ENCODE results near the gene CREBRF.
"Not testable (repeated sequence)": the region's sequence is repeated elsewhere in the genome, so short reads cannot be mapped to it uniquely, and the experiment has no call there.

Gene CREBRF

GRCh38 chr5:173062141-173062540 is 6.0 kb downstream of the CREBRF start:
- peaks cover 7% of the 10 kb centered on the region for H3K4me1 ChIP-seq (ENCODE audit: control insufficient read depth, insufficient read depth, low read length)
- H3K9ac ChIP-seq (ENCODE audit: low read length), result no peak overlapping the region
- H3K27ac ChIP-seq (ENCODE audit: low read depth, low read length), result no peak overlapping the region
- no peaks in the 10 kb centered on the region for H3K27me3 ChIP-seq (ENCODE audit: control insufficient read depth, insufficient read depth, low read length)
- no peaks in the 10 kb centered on the region for H3K36me3 ChIP-seq (ENCODE audit: control insufficient read depth, insufficient read depth, low read length)
- no peak overlapping the region for H3K4me3 ChIP-seq (ENCODE audit: low read length)

DNA sequence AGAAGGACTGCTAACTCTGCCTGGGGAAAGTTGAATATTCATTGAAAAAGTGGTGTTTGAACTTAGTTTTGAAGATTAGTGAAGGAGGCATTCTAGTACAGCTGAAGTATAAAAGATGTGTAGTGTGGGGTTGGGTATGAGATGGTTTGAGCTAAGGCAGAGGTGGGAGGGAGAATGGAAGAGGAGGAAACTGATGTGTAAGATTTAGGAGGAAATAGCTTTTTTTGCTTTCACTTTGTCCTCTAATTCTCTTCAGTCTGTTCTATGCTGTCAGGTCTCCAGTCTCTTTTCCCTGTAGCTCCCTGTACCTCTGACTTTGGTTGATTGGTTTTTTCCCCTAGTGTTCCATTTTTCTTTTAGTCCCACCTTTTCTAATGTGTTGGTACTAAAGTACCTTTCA is 9.0 kb downstream of the CREBRF start:
- no peak overlapping the region for H3K4me3 ChIP-seq (ENCODE audit: low read length)
- H3K4me1 ChIP-seq (ENCODE audit: control insufficient read depth, insufficient read depth, low read length), result no peaks in the 10 kb centered on the region
- H3K27ac ChIP-seq (ENCODE audit: low read depth, low read length), result no peak overlapping the region
- no peak overlapping the region for H3K9ac ChIP-seq (ENCODE audit: low read length)
- no peaks in the 10 kb centered on the region for H3K36me3 ChIP-seq (ENCODE audit: control insufficient read depth, insufficient read depth, low read length)
- H3K27me3 ChIP-seq (ENCODE audit: control insufficient read depth, insufficient read depth, low read length), result no peaks in the 10 kb centered on the region

GRCh38 chr5:173069671-173070070 is 13.5 kb downstream of the CREBRF start:
- Histone ChIP-seq H3K36me3 (ENCODE audit: control insufficient read depth, insufficient read depth, low read length) (no peaks in the 10 kb centered on the region), H3K4me1 (ENCODE audit: control insufficient read depth, insufficient read depth, low read length) (no peaks in the 10 kb centered on the region), H3K4me3 (ENCODE audit: low read length) (no peak overlapping the region), H3K9ac (ENCODE audit: low read length) (no peak overlapping the region), H3K27me3 (ENCODE audit: control insufficient read depth, insufficient read depth, low read length) (no peaks in the 10 kb centered on the region), H3K27ac (ENCODE audit: low read depth, low read length) (no peak overlapping the region)

- H3K4me1 ChIP-seq (ENCODE audit: control insufficient read depth, insufficient read depth, low read length), result no peaks in the 10 kb centered on the region
- no peaks in the 10 kb centered on the region for H3K36me3 ChIP-seq (ENCODE audit: control insufficient read depth, insufficient read depth, low read length)
- no peak overlapping the region for H3K9ac ChIP-seq (ENCODE audit: low read length)
- H3K27me3 ChIP-seq (ENCODE audit: control insufficient read depth, insufficient read depth, low read length), result no peaks in the 10 kb centered on the region
- H3K27ac ChIP-seq (ENCODE audit: low read depth, low read length), result no peak overlapping the region
- no peak overlapping the region for H3K4me3 ChIP-seq (ENCODE audit: low read length)
Observed at GRCh38 chr5:173075137-173075843, 19.1 kb downstream of the CREBRF start.

GRCh38 chr5:173075970-173076369 is 19.8 kb downstream of the CREBRF start:
- no peaks in the 10 kb centered on the region for H3K4me1 ChIP-seq (ENCODE audit: control insufficient read depth, insufficient read depth, low read length)

DNA sequence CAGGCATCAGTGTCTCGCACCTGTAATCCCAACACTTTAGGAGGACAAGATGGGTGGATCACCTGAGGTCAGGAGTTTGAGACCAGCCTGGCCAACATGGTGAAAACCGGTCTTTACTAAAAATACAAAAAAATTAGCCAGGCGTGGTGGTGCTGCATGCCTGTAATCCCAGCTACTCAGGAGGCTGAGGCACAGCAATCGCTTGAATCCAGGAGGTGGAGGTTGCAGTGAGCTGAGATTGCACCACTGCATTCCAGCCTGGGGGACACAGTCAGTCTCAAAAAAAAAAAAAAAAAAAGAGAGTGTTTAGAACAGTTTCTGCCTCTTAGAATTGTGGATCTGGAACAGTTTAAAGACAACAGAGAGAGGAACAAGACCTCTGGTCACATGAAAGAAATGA is 20.3 kb downstream of the CREBRF start:
- not testable (repeated sequence) for H3K4me1 ChIP-seq (ENCODE audit: control insufficient read depth, insufficient read depth, low read length); H3K36me3 ChIP-seq (ENCODE audit: control insufficient read depth, insufficient read depth, low read length); H3K27me3 ChIP-seq (ENCODE audit: control insufficient read depth, insufficient read depth, low read length); H3K27ac ChIP-seq (ENCODE audit: low read depth, low read length); H3K9ac ChIP-seq (ENCODE audit: low read length); H3K4me3 ChIP-seq (ENCODE audit: low read length)

More at GRCh38 chr5:173075970-173076369, 19.8 kb downstream of the CREBRF start:
- H3K27ac ChIP-seq (ENCODE audit: low read depth, low read length), result no peak overlapping the region
- no peaks in the 10 kb centered on the region for H3K27me3 ChIP-seq (ENCODE audit: control insufficient read depth, insufficient read depth, low read length)
- no peaks in the 10 kb centered on the region for H3K36me3 ChIP-seq (ENCODE audit: control insufficient read depth, insufficient read depth, low read length)
- H3K4me3 ChIP-seq (ENCODE audit: low read length), result no peak overlapping the region
- H3K9ac ChIP-seq (ENCODE audit: low read length), result no peak overlapping the region

- Histone ChIP-seq H3K27me3 (ENCODE audit: control insufficient read depth, insufficient read depth, low read length) (no peaks in the 10 kb centered on the region), H3K4me1 (ENCODE audit: control insufficient read depth, insufficient read depth, low read length) (no peaks in the 10 kb centered on the region), H3K9ac (ENCODE audit: low read length) (no peak overlapping the region), H3K27ac (ENCODE audit: low read depth, low read length) (no peak overlapping the region), H3K36me3 (ENCODE audit: control insufficient read depth, insufficient read depth, low read length) (no peaks in the 10 kb centered on the region), H3K4me3 (ENCODE audit: low read length) (no peak overlapping the region)
Observed at GRCh38 chr5:173078878-173079277, 22.7 kb downstream of the CREBRF start.

- peaks cover 6% of the 10 kb centered on the region for H3K36me3 ChIP-seq (ENCODE audit: control insufficient read depth, insufficient read depth, low read length)
- H3K27me3 ChIP-seq (ENCODE audit: control insufficient read depth, insufficient read depth, low read length), result no peaks in the 10 kb centered on the region
- H3K4me1 ChIP-seq (ENCODE audit: control insufficient read depth, insufficient read depth, low read length), result no peaks in the 10 kb centered on the region
- H3K4me3 ChIP-seq (ENCODE audit: low read length), result no peak overlapping the region
- no peak overlapping the region for H3K9ac ChIP-seq (ENCODE audit: low read length)
- H3K27ac ChIP-seq (ENCODE audit: low read depth, low read length), result no peak overlapping the region
Observed at GRCh38 chr5:173089581-173089980, 33.4 kb downstream of the CREBRF start.

GRCh38 chr5:173090639-173091038 is 34.5 kb downstream of the CREBRF start:
- no peaks in the 10 kb centered on the region for H3K27me3 ChIP-seq (ENCODE audit: control insufficient read depth, insufficient read depth, low read length)
- H3K4me3 ChIP-seq (ENCODE audit: low read length), result no peak overlapping the region
- peaks cover 6% of the 10 kb centered on the region for H3K36me3 ChIP-seq (ENCODE audit: control insufficient read depth, insufficient read depth, low read length)
- no peaks in the 10 kb centered on the region for H3K4me1 ChIP-seq (ENCODE audit: control insufficient read depth, insufficient read depth, low read length)
- H3K27ac ChIP-seq (ENCODE audit: low read depth, low read length), result no peak overlapping the region
- no peak overlapping the region for H3K9ac ChIP-seq (ENCODE audit: low read length)

- Histone ChIP-seq H3K4me3 (ENCODE audit: low read length) (no peak overlapping the region), H3K36me3 (ENCODE audit: control insufficient read depth, insufficient read depth, low read length) (peaks cover 6% of the 10 kb centered on the region), H3K27ac (ENCODE audit: low read depth, low read length) (no peak overlapping the region), H3K4me1 (ENCODE audit: control insufficient read depth, insufficient read depth, low read length) (no peaks in the 10 kb centered on the region), H3K9ac (ENCODE audit: low read length) (no peak overlapping the region), H3K27me3 (ENCODE audit: control insufficient read depth, insufficient read depth, low read length) (no peaks in the 10 kb centered on the region)
Observed at GRCh38 chr5:173091981-173092380, 35.8 kb downstream of the CREBRF start.

DNA sequence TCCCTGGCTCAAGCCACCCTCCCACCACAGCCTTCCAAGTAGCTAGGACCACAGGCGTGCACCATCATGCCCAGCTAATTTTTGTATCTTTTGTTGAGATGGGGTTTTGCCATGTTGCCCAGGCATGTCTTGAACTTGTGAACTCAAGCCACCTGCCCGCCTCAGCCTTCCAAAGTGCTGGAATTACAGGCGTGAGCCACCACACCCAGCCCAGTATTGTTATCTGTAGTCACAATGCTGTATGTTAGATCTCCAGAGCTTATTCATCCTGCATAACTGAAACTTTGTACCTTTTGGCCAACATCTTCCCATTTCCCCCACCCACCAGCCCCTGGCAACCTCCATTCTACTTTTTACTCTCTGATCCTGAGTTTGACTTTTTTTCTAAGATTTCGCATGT is 37.5 kb downstream of the CREBRF start:
- Histone ChIP-seq H3K4me3 (ENCODE audit: low read length) (no peak overlapping the region), H3K4me1 (ENCODE audit: control insufficient read depth, insufficient read depth, low read length) (no peaks in the 10 kb centered on the region), H3K27me3 (ENCODE audit: control insufficient read depth, insufficient read depth, low read length) (no peaks in the 10 kb centered on the region), H3K36me3 (ENCODE audit: control insufficient read depth, insufficient read depth, low read length) (peaks cover 6% of the 10 kb centered on the region), H3K27ac (ENCODE audit: low read depth, low read length) (no peak overlapping the region), H3K9ac (ENCODE audit: low read length) (no peak overlapping the region)

- Histone ChIP-seq H3K4me3 (ENCODE audit: low read length) (no peak overlapping the region), H3K4me1 (ENCODE audit: control insufficient read depth, insufficient read depth, low read length) (no peaks in the 10 kb centered on the region), H3K27ac (ENCODE audit: low read depth, low read length) (no peak overlapping the region), H3K36me3 (ENCODE audit: control insufficient read depth, insufficient read depth, low read length) (peaks cover 6% of the 10 kb centered on the region), H3K27me3 (ENCODE audit: control insufficient read depth, insufficient read depth, low read length) (no peaks in the 10 kb centered on the region), H3K9ac (ENCODE audit: low read length) (no peak overlapping the region)
Observed at GRCh38 chr5:173094012-173094661, 38.0 kb downstream of the CREBRF start.

- Histone ChIP-seq H3K36me3 (ENCODE audit: control insufficient read depth, insufficient read depth, low read length) (no peaks in the 10 kb centered on the region), H3K4me1 (ENCODE audit: control insufficient read depth, insufficient read depth, low read length) (peaks cover 3% of the 10 kb centered on the region), H3K4me3 (ENCODE audit: low read length) (no peak overlapping the region), H3K9ac (ENCODE audit: low read length) (no peak overlapping the region), H3K27ac (ENCODE audit: low read depth, low read length) (no peak overlapping the region), H3K27me3 (ENCODE audit: control insufficient read depth, insufficient read depth, low read length) (no peaks in the 10 kb centered on the region)
Observed at GRCh38 chr5:173098787-173099186, 42.6 kb downstream of the CREBRF start.
